Upper lobe of right lung (tissue), 1 donor: Measurements from ENCODE around the gene ATP2A2. TPM values are rescaled to one million over a fixed set of nuclear protein-coding genes. Genes with fewer than 3 reads are reported as not detected.

Experiments used
- ATAC-seq: fragments of 200-7000 bp; cut with Tn5 transposase; one replicate; pipeline ENCODE4 v1.9.1; 2020; ENCODE audit warnings: mild to moderate bottlenecking, moderate library complexity
- DNase-seq: peaks from one replicate; pipeline ENCODE4 v3.0.0-alpha.2; 2020
- H3K27ac ChIP-seq: fragments of 200-600 bp; one replicate; pipeline ENCODE4 v1.8.0; 2022
- H3K27me3 ChIP-seq: fragments of 200-600 bp; one replicate; pipeline ENCODE4 v1.8.0; 2022; ENCODE audit warnings: mild to moderate bottlenecking
- H3K36me3 ChIP-seq: fragments of 200-600 bp; one replicate; pipeline ENCODE4 v1.8.0; 2022
- H3K4me1 ChIP-seq: fragments of 200-600 bp; one replicate; pipeline ENCODE4 v1.8.0; 2022
- H3K4me3 ChIP-seq: fragments of 200-600 bp; one replicate; pipeline ENCODE4 v1.8.0; 2022; ENCODE audit warnings: mild to moderate bottlenecking
- H3K9me3 ChIP-seq: fragments of 200-600 bp; one replicate; pipeline ENCODE4 v1.8.0; 2022
- intact Hi-C: fragments of 100-400 bp; cut with DNase I; formaldehyde crosslinking; loops from one replicate; pipeline ENCODE4 v1.11.0; 2022
- total RNA-seq: library from RNA; stranded (reverse); fragmentation: NEBNext Ultra II Directional; extraction: Animal tissue kit (Norgen Biotek cat#: 25700); gene quantifications from one replicate; pipeline ENCODE4 v1.2.1, GENCODE V29; 2021
- TF ChIP-seq, protein P1 (sequence below): fragments of 200-600 bp; IDR thresholded peaks from one replicate; pipeline ENCODE4 v1.8.0; 2022; ENCODE audit warnings: antibody characterized with exemption
- donor health status: DM: no; HTN: yes; CAD: no; lungs with severe emphysema.

The ATP2A2 gene
- total RNA-seq, 1 donor from 2014 or later = 173 TPM

DNA sequence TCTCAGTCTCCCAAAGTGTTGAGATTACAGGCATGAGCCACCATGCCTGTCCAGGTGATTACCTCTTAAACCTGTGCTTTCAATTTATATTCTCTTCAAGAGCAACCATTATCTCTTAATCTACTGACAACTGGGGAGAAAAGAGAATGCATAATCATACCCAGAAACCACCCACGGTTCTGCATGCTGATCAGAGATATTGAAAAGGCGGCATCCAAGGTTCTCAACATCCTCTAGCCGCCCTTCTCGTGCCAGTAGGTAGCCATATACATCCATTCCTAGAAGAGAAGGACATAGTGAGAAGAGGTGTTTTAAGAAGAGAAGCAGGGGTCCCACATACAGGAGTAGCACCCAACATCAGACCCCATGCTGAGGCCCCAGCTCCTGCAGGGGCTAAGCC, 101.6 kb downstream of the ATP2A2 start:
- peaks cover 94% of the 10 kb centered on the region for H3K36me3 ChIP-seq
- intact Hi-C loops = no loop called here

More for the DNA sequence above, 101.6 kb downstream of the ATP2A2 start:
- DNase-seq = no peak
- Histone ChIP-seq H3K9me3 (no peaks in the 10 kb centered on the region), H3K4me3 (no peak overlapping the region), H3K27ac (no peak overlapping the region), H3K27me3 (no peaks in the 10 kb centered on the region), H3K4me1 (no peaks in the 10 kb centered on the region)
- ATAC-seq = no peak
- TF ChIP-seq, protein P1, sequence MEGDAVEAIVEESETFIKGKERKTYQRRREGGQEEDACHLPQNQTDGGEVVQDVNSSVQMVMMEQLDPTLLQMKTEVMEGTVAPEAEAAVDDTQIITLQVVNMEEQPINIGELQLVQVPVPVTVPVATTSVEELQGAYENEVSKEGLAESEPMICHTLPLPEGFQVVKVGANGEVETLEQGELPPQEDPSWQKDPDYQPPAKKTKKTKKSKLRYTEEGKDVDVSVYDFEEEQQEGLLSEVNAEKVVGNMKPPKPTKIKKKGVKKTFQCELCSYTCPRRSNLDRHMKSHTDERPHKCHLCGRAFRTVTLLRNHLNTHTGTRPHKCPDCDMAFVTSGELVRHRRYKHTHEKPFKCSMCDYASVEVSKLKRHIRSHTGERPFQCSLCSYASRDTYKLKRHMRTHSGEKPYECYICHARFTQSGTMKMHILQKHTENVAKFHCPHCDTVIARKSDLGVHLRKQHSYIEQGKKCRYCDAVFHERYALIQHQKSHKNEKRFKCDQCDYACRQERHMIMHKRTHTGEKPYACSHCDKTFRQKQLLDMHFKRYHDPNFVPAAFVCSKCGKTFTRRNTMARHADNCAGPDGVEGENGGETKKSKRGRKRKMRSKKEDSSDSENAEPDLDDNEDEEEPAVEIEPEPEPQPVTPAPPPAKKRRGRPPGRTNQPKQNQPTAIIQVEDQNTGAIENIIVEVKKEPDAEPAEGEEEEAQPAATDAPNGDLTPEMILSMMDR = no peak

Other genes starting within 250 kb of the ATP2A2 start
- gene C12orf76, start 232.7 kb upstream of the ATP2A2 start, total RNA-seq = 25.0 TPM
- gene IFT81, start 156.9 kb upstream of the ATP2A2 start, total RNA-seq = 7.3 TPM
- 45.1 TPM for gene ANAPC7, start 122.5 kb downstream of the ATP2A2 start, total RNA-seq
- gene ARPC3, start 169.1 kb downstream of the ATP2A2 start, total RNA-seq = 238 TPM
- gene GPN3, start 187.0 kb downstream of the ATP2A2 start, total RNA-seq = 25.5 TPM
- 3.1 TPM for gene FAM216A, start 187.6 kb downstream of the ATP2A2 start, total RNA-seq
- gene VPS29, start 220.9 kb downstream of the ATP2A2 start, total RNA-seq = 99.0 TPM
- 1.8 TPM for gene RAD9B, start 221.1 kb downstream of the ATP2A2 start, total RNA-seq